ACC112 (cell line): ENCODE results near the gene KLB.
"Not testable (repeated sequence)": the region's sequence is repeated elsewhere in the genome, so short reads cannot be mapped to it uniquely, and the experiment has no call there.

ENCODE experiments used
- H2AFZ ChIP-seq: fragments of 200-600 bp; sonication (generic); one replicate; pipeline ENCODE4 v1.6.0; 2017; ENCODE audit warnings: antibody characterized with exemption, low read length; ENCODE audit not compliant: unreplicated experiment
- H3K27ac ChIP-seq: fragments of 200-600 bp; sonication (generic); 2 replicates; pipeline ENCODE4 v1.5.1; 2014; ENCODE audit warnings: low read depth, mild to moderate bottlenecking, antibody characterized with exemption, low read length, moderate library complexity
- H3K27me3 ChIP-seq: fragments of 200-600 bp; sonication (generic); 2 replicates; pipeline ENCODE4 v1.6.1; 2014; ENCODE audit warnings: mild to moderate bottlenecking, antibody characterized with exemption, low read length, moderate library complexity, mixed read lengths; ENCODE audit not compliant: insufficient read depth
- H3K36me3 ChIP-seq: fragments of 200-600 bp; sonication (generic); 2 replicates; pipeline ENCODE4 v1.6.1; 2016; ENCODE audit warnings: mild to moderate bottlenecking, antibody characterized with exemption, low read length, moderate library complexity, mixed read lengths; ENCODE audit not compliant: insufficient read depth
- H3K4me1 ChIP-seq: fragments of 200-600 bp; sonication (generic); one replicate; pipeline ENCODE4 v1.6.1; 2016; ENCODE audit warnings: low read length, mixed read lengths; ENCODE audit not compliant: insufficient read depth, unreplicated experiment, control insufficient read depth
- H3K4me3 ChIP-seq: fragments of 200-600 bp; sonication (generic); 2 replicates; pipeline ENCODE4 v1.5.1; 2014; ENCODE audit warnings: mild to moderate bottlenecking, low read depth, low read length
- H3K79me2 ChIP-seq: fragments of 200-600 bp; sonication (generic); one replicate; pipeline ENCODE4 v1.6.0; 2016; ENCODE audit warnings: low read length; ENCODE audit not compliant: control insufficient read depth, unreplicated experiment, insufficient read depth

Gene KLB

DNA sequence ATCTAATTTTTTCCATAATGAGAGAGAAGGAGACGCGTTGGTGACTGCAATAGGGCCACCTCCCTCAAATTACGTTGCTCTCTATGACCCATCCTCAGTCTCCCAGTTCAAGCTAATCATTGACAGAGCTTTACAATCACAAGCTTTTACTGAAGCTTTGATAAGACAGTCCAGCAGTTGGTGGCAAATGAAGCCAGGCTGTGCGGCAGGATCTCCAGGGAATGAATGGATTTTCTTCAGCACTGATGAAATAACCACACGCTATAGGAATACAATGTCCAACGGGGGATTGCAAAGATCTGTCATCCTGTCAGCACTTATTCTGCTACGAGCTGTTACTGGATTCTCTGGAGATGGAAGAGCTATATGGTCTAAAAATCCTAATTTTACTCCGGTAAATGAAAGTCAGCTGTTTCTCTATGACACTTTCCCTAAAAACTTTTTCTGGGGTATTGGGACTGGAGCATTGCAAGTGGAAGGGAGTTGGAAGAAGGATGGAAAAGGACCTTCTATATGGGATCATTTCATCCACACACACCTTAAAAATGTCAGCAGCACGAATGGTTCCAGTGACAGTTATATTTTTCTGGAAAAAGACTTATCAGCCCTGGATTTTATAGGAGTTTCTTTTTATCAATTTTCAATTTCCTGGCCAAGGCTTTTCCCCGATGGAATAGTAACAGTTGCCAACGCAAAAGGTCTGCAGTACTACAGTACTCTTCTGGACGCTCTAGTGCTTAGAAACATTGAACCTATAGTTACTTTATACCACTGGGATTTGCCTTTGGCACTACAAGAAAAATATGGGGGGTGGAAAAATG is at the start of gene KLB:
TSS of gene KLB (plus strand) at position 168 of the 821 bp plus-strand sequence. CDS start at position 188, 20 bp downstream.
- H3K27me3 ChIP-seq: no peaks in the 10 kb centered on the region
- H3K27ac ChIP-seq: no peak within 1 kb of the TSS
- no peaks in the 10 kb centered on the region for H3K79me2 ChIP-seq
- H3K36me3 ChIP-seq: no peaks in the 10 kb centered on the region
- peak within 1 kb of the TSS; percentile 71 for H3K4me3 ChIP-seq
- H3K4me1 ChIP-seq: peaks cover 9% of the 10 kb centered on the region
- H2AFZ ChIP-seq: peak within 1 kb of the TSS; percentile 78

DNA sequence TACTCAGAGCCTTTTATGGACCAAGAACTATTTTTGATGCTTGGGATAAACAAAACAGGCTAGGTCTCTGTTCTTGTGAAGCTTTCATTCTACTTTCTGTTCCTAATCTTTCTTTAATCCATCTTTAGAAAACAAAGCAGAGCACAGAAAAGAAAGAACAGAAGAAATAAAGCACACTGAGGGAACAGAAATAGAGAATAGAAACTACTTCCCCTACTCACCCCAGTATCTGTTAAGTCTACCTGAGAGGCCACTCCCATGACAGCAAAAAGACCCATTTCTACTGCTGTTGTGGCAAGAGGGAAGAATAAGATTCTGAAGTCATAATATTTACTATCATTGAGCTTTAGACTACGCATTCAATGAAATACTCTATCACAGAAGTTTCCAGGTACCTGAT is 49.7 kb upstream of the KLB start:
- Histone ChIP-seq H3K4me1 (peaks cover 16% of the 10 kb centered on the region), H3K36me3 (no peaks in the 10 kb centered on the region), H3K4me3 (0 out of 2 replicates have a peak overlapping the region, but pooled peaks have one; percentile 7), H2AFZ (no peak overlapping the region), H3K27me3 (no peaks in the 10 kb centered on the region), H3K27ac (peak overlapping the region; percentile 22), H3K79me2 (peaks cover 81% of the 10 kb centered on the region)

GRCh38 chr4:39360611-39361010 is 46.1 kb upstream of the KLB start:
- not testable (repeated sequence) for H3K27ac ChIP-seq, H2AFZ ChIP-seq, H3K27me3 ChIP-seq, H3K4me1 ChIP-seq, H3K4me3 ChIP-seq, H3K36me3 ChIP-seq
- H3K79me2 ChIP-seq: peaks cover 82% of the 10 kb centered on the region

GRCh38 chr4:39362827-39363226 is 43.9 kb upstream of the KLB start:
- H3K27ac ChIP-seq: no peak overlapping the region
- peaks cover 71% of the 10 kb centered on the region for H3K79me2 ChIP-seq
- peaks cover 12% of the 10 kb centered on the region for H3K4me1 ChIP-seq
- peaks cover 6% of the 10 kb centered on the region; the same call in 1 of the 2 replicates for H3K36me3 ChIP-seq
- no peak overlapping the region for H2AFZ ChIP-seq
- no peak overlapping the region for H3K4me3 ChIP-seq
- H3K27me3 ChIP-seq: no peaks in the 10 kb centered on the region

GRCh38 chr4:39363773-39364393 is 42.8 kb upstream of the KLB start:
- H3K36me3 ChIP-seq: peaks cover 6% of the 10 kb centered on the region; the same call in 1 of the 2 replicates
- H3K27ac ChIP-seq: no peak overlapping the region
- H3K27me3 ChIP-seq: no peaks in the 10 kb centered on the region
- peaks cover 12% of the 10 kb centered on the region for H3K4me1 ChIP-seq
- H3K79me2 ChIP-seq: peaks cover 61% of the 10 kb centered on the region
- no peak overlapping the region for H3K4me3 ChIP-seq
- H2AFZ ChIP-seq: no peak overlapping the region

DNA sequence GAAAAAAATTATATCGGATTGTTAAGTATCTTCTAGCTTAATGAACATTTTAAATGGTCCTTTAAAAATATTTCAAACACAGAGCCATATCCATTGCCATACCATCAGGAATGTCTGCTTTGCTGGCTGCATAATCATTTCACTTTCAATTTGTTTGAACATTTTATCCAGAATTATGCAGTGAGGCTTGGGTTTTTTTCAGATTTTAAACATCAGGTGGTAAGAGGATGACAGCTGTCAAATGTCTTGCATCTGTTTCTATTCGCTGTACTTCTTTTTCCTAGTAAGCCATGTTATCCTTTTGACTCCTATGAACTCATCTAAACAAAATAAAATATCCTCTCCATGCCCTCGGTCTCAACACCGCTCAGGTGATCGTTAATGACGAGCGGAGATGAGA is 41.4 kb upstream of the KLB start:
- Histone ChIP-seq H3K27me3 (no peaks in the 10 kb centered on the region), H3K27ac (peak overlapping the region; percentile 67), H3K4me3 (peak overlapping the region; percentile 95), H3K4me1 (peaks cover 12% of the 10 kb centered on the region), H3K36me3 (peaks cover 6% of the 10 kb centered on the region; the same call in 1 of the 2 replicates), H3K79me2 (peaks cover 56% of the 10 kb centered on the region), H2AFZ (peak overlapping the region; percentile 93)

DNA sequence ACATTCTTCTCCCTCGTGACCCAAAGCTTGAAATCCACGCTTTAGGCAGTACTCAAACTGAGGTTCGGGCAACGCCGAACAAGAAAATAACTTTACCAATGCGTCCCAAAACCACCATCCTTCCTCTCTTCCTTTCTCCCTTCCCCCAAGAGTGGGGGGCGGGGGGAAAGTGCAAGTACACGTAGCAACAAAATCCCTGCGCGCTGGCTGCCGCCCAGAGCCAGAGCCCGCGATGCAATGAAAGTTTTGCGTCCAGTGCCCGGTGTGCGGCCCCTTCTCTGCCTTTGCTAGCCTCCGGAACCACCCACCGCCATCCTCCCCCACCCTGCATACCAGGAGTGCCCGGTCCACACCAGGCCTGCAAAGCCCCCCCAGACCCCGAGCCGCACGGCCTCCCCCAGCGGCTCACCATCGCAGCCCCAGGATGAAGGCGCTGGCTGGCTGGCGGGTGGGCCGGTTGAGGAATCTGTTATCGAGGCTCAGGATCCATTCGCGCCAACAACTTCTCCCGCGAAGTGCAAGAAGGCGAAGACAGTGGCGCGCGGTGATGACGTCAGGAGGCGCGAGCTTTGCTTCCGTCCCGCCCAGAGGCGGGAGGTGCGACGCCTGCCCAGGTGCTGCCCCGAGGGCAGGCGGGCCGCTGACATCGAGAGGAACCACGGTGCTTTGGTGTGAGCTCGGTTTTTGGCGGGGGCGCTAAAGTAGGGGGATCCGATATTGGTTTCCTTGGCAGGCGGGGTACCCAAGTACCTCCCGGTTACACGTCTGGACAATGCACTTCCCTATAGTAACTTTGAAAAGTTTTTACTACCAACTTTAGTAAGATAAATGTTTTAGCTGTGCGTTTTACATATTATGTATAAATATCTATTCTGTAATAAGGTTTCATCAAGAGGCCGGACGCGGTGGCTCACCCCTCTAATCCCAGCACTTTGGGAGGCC is 40.6 kb upstream of the KLB start, which contains the start of gene RFC1:
TSS of gene RFC1 (minus strand) at position 533 of the 942 bp plus-strand sequence. CDS start at position 412, 121 bp downstream.
- Histone ChIP-seq H3K4me3 (peak within 1 kb of the TSS; percentile 95), H2AFZ (peak within 1 kb of the TSS; percentile 93), H3K36me3 (peaks cover 6% of the 10 kb centered on the region; the same call in 1 of the 2 replicates), H3K27ac (peak within 1 kb of the TSS; percentile 67), H3K79me2 (peaks cover 50% of the 10 kb centered on the region), H3K27me3 (no peaks in the 10 kb centered on the region), H3K4me1 (peaks cover 12% of the 10 kb centered on the region)

- Histone ChIP-seq H3K36me3 (peaks cover 6% of the 10 kb centered on the region; the same call in 1 of the 2 replicates), H3K4me3 (peak overlapping the region; percentile 95), H3K27me3 (no peaks in the 10 kb centered on the region), H3K79me2 (peaks cover 39% of the 10 kb centered on the region), H3K4me1 (peaks cover 12% of the 10 kb centered on the region), H2AFZ (peak overlapping the region; percentile 8), H3K27ac (no peak overlapping the region)
Measured at GRCh38 chr4:39367166-39367565, 39.6 kb upstream of the KLB start.

DNA sequence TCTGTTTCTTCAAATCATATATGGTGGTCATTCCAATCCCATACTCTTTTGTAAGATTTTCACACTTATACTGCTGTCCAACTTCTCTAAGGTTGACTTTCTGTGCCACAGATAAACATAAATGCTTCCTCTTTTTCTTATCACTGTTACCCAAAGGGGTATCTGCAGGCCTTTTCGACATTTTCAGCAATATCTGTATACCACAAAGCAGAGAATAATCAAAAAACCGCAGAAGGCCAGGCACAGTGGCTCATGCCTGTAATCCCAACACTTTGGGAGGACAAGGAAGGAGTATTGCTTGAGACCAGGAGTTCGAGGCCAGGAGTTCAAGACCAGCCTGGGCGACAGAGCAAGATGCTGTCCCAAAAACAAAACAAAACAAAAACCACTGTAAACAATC is 37.4 kb upstream of the KLB start:
- H3K79me2 ChIP-seq: peaks cover 18% of the 10 kb centered on the region
- no peaks in the 10 kb centered on the region for H3K36me3 ChIP-seq
- H3K27ac ChIP-seq: no peak overlapping the region
- H3K4me3 ChIP-seq: no peak overlapping the region
- H3K4me1 ChIP-seq: peaks cover 7% of the 10 kb centered on the region
- H3K27me3 ChIP-seq: no peaks in the 10 kb centered on the region
- no peak overlapping the region for H2AFZ ChIP-seq

DNA sequence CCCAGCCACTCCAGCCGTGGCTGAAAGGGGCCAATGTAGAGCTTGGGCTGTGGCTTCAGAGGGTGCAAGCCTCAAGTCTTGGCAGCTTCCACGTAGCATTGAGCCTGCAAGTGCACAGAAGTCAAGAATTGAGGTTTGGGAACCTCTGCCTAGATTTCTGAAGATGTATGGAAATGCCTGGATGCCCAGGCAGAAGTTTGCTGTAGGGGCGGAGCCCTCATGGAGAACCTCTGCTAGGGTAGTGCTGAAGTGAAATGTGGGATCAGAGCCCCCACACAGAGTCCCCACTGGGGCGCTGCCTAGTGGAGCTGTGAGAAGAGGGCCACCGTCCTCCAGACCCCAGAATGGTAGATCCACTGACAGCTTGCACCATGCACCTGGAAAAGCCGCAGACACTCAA is 35.5 kb upstream of the KLB start:
- H3K36me3 ChIP-seq, H3K27me3 ChIP-seq, H3K27ac ChIP-seq, H2AFZ ChIP-seq, H3K79me2 ChIP-seq, H3K4me1 ChIP-seq, H3K4me3 ChIP-seq: not testable (repeated sequence)
